Panc1 (cell line): Measurements from ENCODE around the gene FAM120C. TPM values are rescaled to one million over a fixed set of nuclear protein-coding genes. Genes with fewer than 3 reads are reported as not detected.

Experiments used
- ATAC-seq: fragments of 200-7000 bp; cut with Tn5 transposase; 2 replicates; pipeline ENCODE4 v1.9.1; 2020; ENCODE audit warnings: mild to moderate bottlenecking, moderate library complexity
- BruUV-seq: library from RNA; stranded (reverse); fragments of 400-500 nt; replicated peaks from 2 replicates; lab custom pipeline; 2021; lab: Mats Ljungman, UMichigan
- CTCF ChIA-PET: fragments of 300-600 bp; sonication (Branson Sonifier 250); formaldehyde crosslinking; loops from one replicate; lab custom pipeline; 2022; ENCODE audit warnings: antibody characterized with exemption; lab: Charles Lee
- POLR2A ChIA-PET: fragments of 300-600 bp; sonication (Branson Sonifier 250); formaldehyde crosslinking; loops from one replicate; lab custom pipeline; 2022; ENCODE audit warnings: antibody characterized with exemption; lab: Charles Lee
- DNase-seq: peaks from one replicate; pipeline ENCODE4 v3.0.0-alpha.2; 2010; ENCODE audit warnings: low read depth, low spot score
- H3K27ac ChIP-seq: 2 replicates; pipeline ENCODE4 v1.5.1; 2011; ENCODE audit warnings: mild to moderate bottlenecking, low read length, inconsistent platforms
- H3K27me3 ChIP-seq: fragments of 200-500 bp; sonication (Bioruptor generic); 2 replicates; pipeline ENCODE4 v1.6.0; 2014; ENCODE audit warnings: low read length, inconsistent platforms; ENCODE audit not compliant: control insufficient read depth, insufficient read depth
- H3K36me3 ChIP-seq: fragments of 200-500 bp; sonication (Bioruptor generic); 2 replicates; pipeline ENCODE4 v1.5.1; 2014; ENCODE audit warnings: inconsistent platforms, mild to moderate bottlenecking, low read length, moderate library complexity; ENCODE audit not compliant: control insufficient read depth, insufficient read depth
- H3K4me1 ChIP-seq: 2 replicates; pipeline ENCODE4 v1.5.1; 2011; ENCODE audit warnings: inconsistent platforms, mild to moderate bottlenecking, low read length, moderate library complexity; ENCODE audit not compliant: control insufficient read depth, insufficient read depth
- H3K4me3 ChIP-seq, 2 experiments: 2 replicates each; pipeline ENCODE4 v1.5.1; 2011 to 2012; ENCODE audit warnings: low read depth in 2 of 2, low read length in 2 of 2, mild to moderate bottlenecking in 2 of 2, inconsistent platforms in 1 of 2, moderate library complexity in 1 of 2
- H3K9me3 ChIP-seq: fragments of 200-500 bp; sonication (Bioruptor generic); 2 replicates; pipeline ENCODE4 v1.5.1; 2014; ENCODE audit warnings: low read depth, mild to moderate bottlenecking, inconsistent platforms, low read length, moderate library complexity; ENCODE audit not compliant: control insufficient read depth, insufficient read depth
- CTCF ChIP-seq: fragments of 450-650 bp; IDR thresholded peaks from 2 replicates; pipeline ENCODE4 v1.5.1; 2017; ENCODE audit warnings: mild to moderate bottlenecking
- POLR2AphosphoS5 ChIP-seq: IDR thresholded peaks from 2 replicates; pipeline ENCODE4 v1.6.1; 2012; ENCODE audit warnings: mild to moderate bottlenecking, low read depth, low read length, moderate library complexity
- REST ChIP-seq, 2 experiments: IDR thresholded peaks; 2 replicates each; pipeline ENCODE4 v1.6.1; 2011 to 2012; ENCODE audit warnings: low read depth in 2 of 2, control low read depth in 1 of 2, low read length in 1 of 2, mild to moderate bottlenecking in 1 of 2, moderate library complexity in 1 of 2; ENCODE audit not compliant: insufficient read depth in 1 of 2
- SIN3A ChIP-seq: IDR thresholded peaks from 2 replicates; pipeline ENCODE4 v1.6.1; 2012; ENCODE audit warnings: low read depth, mild to moderate bottlenecking, low read length, moderate library complexity, borderline replicate concordance; ENCODE audit not compliant: insufficient read depth
- TCF7L2 ChIP-seq: IDR thresholded peaks from 2 replicates; pipeline ENCODE4 v1.6.1; 2011; ENCODE audit warnings: mild to moderate bottlenecking, low read depth, low read length, inconsistent platforms
- in situ Hi-C: cut with HindIII; loops from 2 replicates; pipeline ENCODE4 v1.10.0; 2016; ENCODE audit warnings: low sequenced_read_pairs, low pct_unique_long_range_greater_than_20kb
- intact Hi-C: fragments of 100-400 bp; cut with micrococcal nuclease; formaldehyde crosslinking; loops from one replicate; pipeline ENCODE4 v1.10.0; 2022; ENCODE audit not compliant: unreplicated experiment
- total RNA-seq: library from RNA; stranded (reverse); gene quantifications from one replicate; pipeline ENCODE4 v1.2.1, GENCODE V29; 2021; ENCODE audit not compliant: unreplicated experiment

The FAM120C gene
- total RNA-seq, 1 experiment from 2014 or later, result 12.1 TPM

GRCh38 chrX:54178100-54178940, 4.7 kb downstream of the FAM120C start:
- no peak overlapping the region; a peak in 2 of 4 replicates for H3K4me3 ChIP-seq
- no peaks in the 10 kb centered on the region for H3K27me3 ChIP-seq
- no peak for DNase-seq
- intact Hi-C loops (no loop called here), in situ Hi-C loops (no loop called here)
- no peaks in the 10 kb centered on the region; the same call in none of the 2 replicates for H3K36me3 ChIP-seq
- BruUV-seq, result no TSS peak
- no peaks in the 10 kb centered on the region for H3K9me3 ChIP-seq
- peaks cover 26% of the 10 kb centered on the region for H3K4me1 ChIP-seq
- CTCF ChIA-PET, result interaction anchor here (0.6 kb wide), 1 partner anchor 893 kb away, joined by 6 read pairs; no protein-coding TSS in a partner anchor
- H3K27ac ChIP-seq, result peak overlapping the region; percentile 93
- peak; percentile 61 for ATAC-seq
- POLR2A ChIA-PET, result no interaction called here
- TF ChIP-seq TCF7L2, result no peak
- TF ChIP-seq SIN3A, result no peak
- TF ChIP-seq POLR2AphosphoS5, result no peak

- DNase-seq (no peak), ATAC-seq (no peak)
- H3K4me1 ChIP-seq, result peaks cover 26% of the 10 kb centered on the region
- peak overlapping the region; percentile 93 for H3K27ac ChIP-seq
- BruUV-seq, result no TSS peak
- no peaks in the 10 kb centered on the region for H3K27me3 ChIP-seq
- POLR2A ChIA-PET, result no interaction called here
- CTCF ChIA-PET, result no interaction called here
- no peak for TF ChIP-seq TCF7L2
- no peak for TF ChIP-seq REST (IDR thresholded peaks at IDR 0.05; ENCODE audit: insufficient read depth in 1 of 2, low read depth in 2 of 2, low read length in 1 of 2)
- TF ChIP-seq SIN3A, result no peak
- TF ChIP-seq CTCF, result no peak
- TF ChIP-seq POLR2AphosphoS5, result no peak
- intact Hi-C loops, result no loop called here
- in situ Hi-C loops, result no loop called here
- H3K36me3 ChIP-seq, result no peaks in the 10 kb centered on the region; the same call in none of the 2 replicates
- no peaks in the 10 kb centered on the region for H3K9me3 ChIP-seq
- H3K4me3 ChIP-seq, result no peak overlapping the region
Observed at GRCh38 chrX:54177306-54177705, 5.7 kb downstream of the FAM120C start.
